Lung (tissue), 12 donors: Measurements from ENCODE around the gene STRIP2. TPM values are rescaled to one million over a fixed set of nuclear protein-coding genes. Genes with fewer than 3 reads are reported as not detected.
"Not testable (repeated sequence)": the region's sequence is repeated elsewhere in the genome, so short reads cannot be mapped to it uniquely, and the experiment has no call there.

Experiments used
- ATAC-seq: fragments of 200-7000 bp; cut with Tn5 transposase; one replicate; pipeline ENCODE4 v1.9.1; 2020; ENCODE audit warnings: moderate number of reproducible peaks; ENCODE audit not compliant: insufficient read depth, low FRiP score
- DNase-seq, 3 donors: peaks; one replicate each; pipeline ENCODE4 v3.0.0-alpha.2; 2013 to 2017
- H3K27ac ChIP-seq, 2 donors: one replicate each; pipeline ENCODE4 v1.5.1; 2013; ENCODE audit warnings: mild to moderate bottlenecking in 2 of 2, moderate library complexity in 2 of 2, control low read depth in 1 of 2, inconsistent platforms in 1 of 2, low read depth in 1 of 2, low read length in 1 of 2
- H3K27me3 ChIP-seq, 3 donors: one replicate each; pipeline ENCODE4 v1.5.1; 2013; ENCODE audit warnings: low read length in 2 of 3; ENCODE audit not compliant: control insufficient read depth in 3 of 3, insufficient read depth in 3 of 3
- H3K36me3 ChIP-seq, 4 donors: one replicate each; pipeline ENCODE4 v1.5.1; 2013; ENCODE audit warnings: low read length in 4 of 4, mild to moderate bottlenecking in 1 of 4, moderate library complexity in 1 of 4; ENCODE audit not compliant: control insufficient read depth in 4 of 4, insufficient read depth in 4 of 4
- H3K4me1 ChIP-seq, 5 donors: one replicate each; pipeline ENCODE4 v1.5.1; 2013; ENCODE audit warnings: low read length in 5 of 5, mild to moderate bottlenecking in 2 of 5, moderate library complexity in 1 of 5; ENCODE audit not compliant: control insufficient read depth in 5 of 5, insufficient read depth in 5 of 5
- H3K4me3 ChIP-seq: one replicate; pipeline ENCODE4 v1.5.1; 2013; ENCODE audit warnings: mild to moderate bottlenecking, control low read depth, moderate library complexity
- H3K9ac ChIP-seq, 2 donors: one replicate each; pipeline ENCODE4 v1.5.1; 2013; ENCODE audit warnings: low read length in 2 of 2, control low read depth in 1 of 2; ENCODE audit not compliant: insufficient read depth in 1 of 2
- H3K9me3 ChIP-seq, 4 donors: one replicate each; pipeline ENCODE4 v1.5.1; 2013; ENCODE audit warnings: low read length in 3 of 4, mild to moderate bottlenecking in 1 of 4, moderate library complexity in 1 of 4; ENCODE audit not compliant: control insufficient read depth in 4 of 4, insufficient read depth in 3 of 4
- WGBS, 2 donors: extraction: QIAGEN DNeasy Blood & Tissue Kit; methylation state at CpG; one replicate each; pipeline ENCODE4 v1.1.7; 2013; 5-methylcytosine and 5-hydroxymethylcytosine counted together
- polyA plus RNA-seq, 2 donors: library from polyadenylated mRNA; stranded (reverse); fragments of 200-250 nt; gene quantifications; one replicate each; pipeline ENCODE4 v1.2.1, GENCODE V29; 2013
- total RNA-seq, 2 donors: library from RNA; depleted of rRNA in 1 of 2; stranded (reverse); fragments of >200 nt in 1 of 2; gene quantifications; one replicate each; pipeline ENCODE4 v1.2.1, GENCODE V29; 2014 to 2021
- TF ChIP-seq, protein P1 (sequence below): IDR thresholded peaks from 2 replicates; pipeline ENCODE4 v1.5.1; 2012; ENCODE audit warnings: mild to moderate bottlenecking; ENCODE audit errors: control extremely low read depth, extremely low read depth
- donor health status: control.
- donor health status: control.
- donor health status: Bipolar disorder and iron deficiency.
- donor health status: healthy.
- donor health status: DM: yes; HTN: yes; CAD: no.

The STRIP2 gene
- total and polyA plus RNA-seq, 4 donors: 1.1 to 2.1 (median 1.7) TPM

DNA sequence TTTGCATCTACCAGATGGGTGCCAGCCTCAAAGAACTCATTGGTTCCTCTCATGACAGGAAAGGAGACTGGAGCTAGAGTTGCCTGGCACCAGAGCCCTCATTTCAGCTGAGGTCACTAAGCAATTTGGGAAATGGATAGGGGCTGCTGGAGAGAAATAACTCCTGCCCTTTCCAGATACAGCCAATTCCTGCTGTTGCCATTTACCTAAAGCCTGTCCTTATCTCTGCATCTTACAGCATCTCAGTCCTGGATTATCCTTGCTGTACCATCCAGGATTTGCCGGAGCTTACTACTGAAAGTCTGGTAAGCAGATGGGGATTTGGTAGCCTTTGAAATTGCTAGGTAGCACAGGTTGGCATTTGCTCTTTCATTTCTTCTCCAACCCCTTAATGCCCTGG, 36.2 kb downstream of the STRIP2 start:
- no peaks in the 10 kb centered on the region for H3K9me3 ChIP-seq
- ATAC-seq (no peak), DNase-seq (no peak)
- WGBS, 2 donors: 95 to 97% methylated on average over 1 of the region's 1 CpG
- peaks cover 0 to under 1% (median 0%) of the 10 kb centered on the region in 5 donors for H3K4me1 ChIP-seq
- H3K27ac ChIP-seq: no peak overlapping the region
- no peak overlapping the region for H3K9ac ChIP-seq
- H3K36me3 ChIP-seq: peaks cover 0 to 16% (median 0%) of the 10 kb centered on the region in 4 donors
- TF ChIP-seq, protein P1, sequence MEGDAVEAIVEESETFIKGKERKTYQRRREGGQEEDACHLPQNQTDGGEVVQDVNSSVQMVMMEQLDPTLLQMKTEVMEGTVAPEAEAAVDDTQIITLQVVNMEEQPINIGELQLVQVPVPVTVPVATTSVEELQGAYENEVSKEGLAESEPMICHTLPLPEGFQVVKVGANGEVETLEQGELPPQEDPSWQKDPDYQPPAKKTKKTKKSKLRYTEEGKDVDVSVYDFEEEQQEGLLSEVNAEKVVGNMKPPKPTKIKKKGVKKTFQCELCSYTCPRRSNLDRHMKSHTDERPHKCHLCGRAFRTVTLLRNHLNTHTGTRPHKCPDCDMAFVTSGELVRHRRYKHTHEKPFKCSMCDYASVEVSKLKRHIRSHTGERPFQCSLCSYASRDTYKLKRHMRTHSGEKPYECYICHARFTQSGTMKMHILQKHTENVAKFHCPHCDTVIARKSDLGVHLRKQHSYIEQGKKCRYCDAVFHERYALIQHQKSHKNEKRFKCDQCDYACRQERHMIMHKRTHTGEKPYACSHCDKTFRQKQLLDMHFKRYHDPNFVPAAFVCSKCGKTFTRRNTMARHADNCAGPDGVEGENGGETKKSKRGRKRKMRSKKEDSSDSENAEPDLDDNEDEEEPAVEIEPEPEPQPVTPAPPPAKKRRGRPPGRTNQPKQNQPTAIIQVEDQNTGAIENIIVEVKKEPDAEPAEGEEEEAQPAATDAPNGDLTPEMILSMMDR: no peak
- H3K27me3 ChIP-seq: no peaks in the 10 kb centered on the region
- no peak overlapping the region for H3K4me3 ChIP-seq

DNA sequence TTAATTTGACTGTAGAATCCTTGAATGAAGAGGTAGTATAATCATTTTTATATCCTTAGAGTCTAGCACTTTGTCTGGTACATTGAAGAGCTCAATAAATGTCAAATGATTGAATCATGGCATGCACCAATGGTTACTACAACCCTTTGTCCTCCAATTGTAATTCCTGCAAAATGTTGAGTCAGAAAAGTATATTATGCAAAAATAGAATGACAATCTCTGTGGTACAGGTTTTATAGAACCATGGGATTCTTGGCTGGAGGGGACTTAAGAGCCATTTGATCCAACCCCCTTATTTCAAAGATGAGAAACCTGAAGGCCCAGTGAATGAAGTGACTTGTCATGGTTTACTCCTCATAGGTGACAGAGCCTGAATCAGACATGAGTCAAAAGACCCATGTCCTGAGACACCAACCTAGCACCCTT, 37.2 kb downstream of the STRIP2 start:
- no peak overlapping the region for H3K9ac ChIP-seq
- no peak for DNase-seq
- H3K27ac ChIP-seq: peak overlapping the region in 1 of 2 donors; percentile 29
- peaks cover 0 to 14% (median 0%) of the 10 kb centered on the region in 4 donors for H3K36me3 ChIP-seq
- TF ChIP-seq, protein P1: no peak
- no peaks in the 10 kb centered on the region for H3K27me3 ChIP-seq
- H3K4me1 ChIP-seq: no peaks in the 10 kb centered on the region
- no peak for ATAC-seq
- H3K4me3 ChIP-seq: no peak overlapping the region
- no peaks in the 10 kb centered on the region for H3K9me3 ChIP-seq

DNA sequence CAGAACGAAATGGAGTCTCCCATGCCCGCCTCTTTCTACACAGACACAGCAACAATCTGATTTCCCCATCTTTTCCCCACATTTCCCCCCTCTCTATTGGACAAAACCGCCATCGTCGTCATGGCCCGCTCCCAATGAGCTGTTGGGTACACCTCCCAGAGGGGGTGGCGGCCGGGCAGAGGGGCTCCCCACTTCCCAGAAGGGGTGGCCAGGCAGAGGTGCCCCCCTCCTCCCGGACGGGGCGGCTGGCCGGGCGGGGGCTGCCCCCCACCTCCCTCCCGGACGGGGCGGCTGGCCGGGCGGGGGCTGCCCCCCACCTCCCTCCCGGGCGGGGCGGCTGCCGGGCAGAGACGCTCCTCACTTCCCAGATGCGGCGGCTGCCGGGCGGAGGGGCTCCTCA, 41.7 kb downstream of the STRIP2 start:
- not testable (repeated sequence) for H3K4me3 ChIP-seq, DNase-seq, H3K27ac ChIP-seq, H3K27me3 ChIP-seq, ATAC-seq, H3K9me3 ChIP-seq, H3K9ac ChIP-seq, H3K36me3 ChIP-seq, H3K4me1 ChIP-seq
- WGBS, 2 donors: 93 to 95% methylated on average over 17 to 27 of the region's 27 CpGs

DNA sequence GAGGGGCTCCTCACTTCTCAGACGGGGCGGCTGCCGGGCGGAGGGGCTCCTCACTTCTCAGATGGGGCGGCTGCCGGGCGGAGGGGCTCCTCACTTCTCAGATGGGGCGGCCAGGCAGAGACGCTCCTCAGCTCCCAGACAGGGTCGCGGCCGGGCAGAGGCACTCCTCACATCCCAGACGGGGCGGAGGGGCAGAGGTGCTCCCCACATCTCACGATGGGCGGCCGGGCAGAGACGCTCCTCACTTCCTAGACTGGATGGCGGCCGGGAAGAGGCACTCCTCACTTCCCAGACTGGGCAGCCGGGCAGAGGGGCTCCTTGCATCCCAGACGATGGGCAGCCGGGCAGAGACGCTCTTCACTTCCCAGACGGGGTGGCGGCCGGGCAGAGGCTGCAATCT, 42.2 kb downstream of the STRIP2 start:
- DNase-seq, H3K27ac ChIP-seq, H3K36me3 ChIP-seq, ATAC-seq, H3K4me1 ChIP-seq, H3K4me3 ChIP-seq, H3K27me3 ChIP-seq, H3K9me3 ChIP-seq, H3K9ac ChIP-seq: not testable (repeated sequence)
- WGBS, 2 donors: 95 to 97% methylated on average over 17 to 23 of the region's 27 CpGs

DNA sequence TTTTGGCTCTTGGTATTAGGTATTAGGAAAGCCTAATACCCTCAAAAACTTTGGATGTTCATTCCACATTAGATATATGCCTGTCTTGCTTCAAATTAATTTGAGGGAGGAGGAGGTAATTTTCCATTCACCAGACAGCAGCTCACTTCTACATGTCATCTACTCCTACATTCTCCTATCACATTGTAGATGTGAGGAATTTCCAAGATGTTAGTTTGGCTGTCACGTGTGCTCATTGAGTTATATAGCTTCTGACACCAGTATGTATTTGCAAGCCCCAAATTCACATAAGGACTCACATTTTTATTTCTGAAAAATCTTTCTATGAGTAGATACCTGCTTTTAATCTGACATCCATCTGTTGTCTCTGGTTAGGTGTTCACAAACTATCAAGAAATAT, 45.6 kb downstream of the STRIP2 start:
- H3K9ac ChIP-seq: no peak overlapping the region
- H3K4me3 ChIP-seq: no peak overlapping the region
- H3K27me3 ChIP-seq: no peaks in the 10 kb centered on the region
- peaks cover 0 to 12% (median under 1%) of the 10 kb centered on the region in 4 donors for H3K36me3 ChIP-seq
- no peaks in the 10 kb centered on the region for H3K4me1 ChIP-seq
- 90 to 91% methylated on average over 1 of the region's 1 CpG for WGBS, 2 donors
- no peak overlapping the region for H3K27ac ChIP-seq
- no peaks in the 10 kb centered on the region for H3K9me3 ChIP-seq
- DNase-seq (no peak), ATAC-seq (no peak)
- TF ChIP-seq, protein P1: no peak
